SK-N-DZ (cell line): Measurements from ENCODE around the gene SYNPO2.
"Not testable (repeated sequence)": the region's sequence is repeated elsewhere in the genome, so short reads cannot be mapped to it uniquely, and the experiment has no call there.

Experiments
- DNase-seq: peaks from one replicate; pipeline ENCODE4 v3.0.0-alpha.2; 2015; ENCODE audit warnings: low spot score

SYNPO2 gene

GRCh38 chr4:118999919-119000318, 111.3 kb downstream of the SYNPO2 start:
- no peak for DNase-seq

- no peak for DNase-seq
These were observed 111.7 kb downstream of the SYNPO2 start for GRCh38 chr4:119000400-119000799.

GRCh38 chr4:119002476-119002875, 113.8 kb downstream of the SYNPO2 start:
- DNase-seq = no peak

- not testable (repeated sequence) for DNase-seq
These were observed 114.3 kb downstream of the SYNPO2 start for GRCh38 chr4:119003001-119003400.

GRCh38 chr4:119005928-119006460, 117.3 kb downstream of the SYNPO2 start:
- DNase-seq = no peak

- no peak for DNase-seq
These were observed 120.1 kb downstream of the SYNPO2 start for GRCh38 chr4:119008761-119009160.

GRCh38 chr4:119010221-119010620, 121.6 kb downstream of the SYNPO2 start:
- DNase-seq = not testable (repeated sequence)

GRCh38 chr4:119010909-119011606, 122.4 kb downstream of the SYNPO2 start:
- DNase-seq = no peak

GRCh38 chr4:119011607-119011988, 122.9 kb downstream of the SYNPO2 start:
- DNase-seq = no peak

GRCh38 chr4:119014658-119015057, 126.0 kb downstream of the SYNPO2 start:
- peak; percentile 81 for DNase-seq

- no peak for DNase-seq
These were observed 128.0 kb downstream of the SYNPO2 start for GRCh38 chr4:119016636-119017035.

GRCh38 chr4:119017636-119018035, 129.0 kb downstream of the SYNPO2 start:
- no peak for DNase-seq

GRCh38 chr4:119020158-119020557, 131.5 kb downstream of the SYNPO2 start:
- DNase-seq = no peak

GRCh38 chr4:119022520-119022919, 133.9 kb downstream of the SYNPO2 start:
- not testable (repeated sequence) for DNase-seq

GRCh38 chr4:119024102-119024501, 135.4 kb downstream of the SYNPO2 start:
- DNase-seq = no peak

GRCh38 chr4:119025420-119025819, 136.8 kb downstream of the SYNPO2 start:
- no peak for DNase-seq

GRCh38 chr4:119025916-119026661, 137.4 kb downstream of the SYNPO2 start:
- no peak for DNase-seq

- no peak for DNase-seq
These were observed 138.2 kb downstream of the SYNPO2 start for GRCh38 chr4:119026662-119027444.

GRCh38 chr4:119027811-119028210, 139.2 kb downstream of the SYNPO2 start:
- DNase-seq = no peak

- DNase-seq = no peak
These were observed 139.6 kb downstream of the SYNPO2 start for GRCh38 chr4:119028296-119028695.

GRCh38 chr4:119029847-119030535, 141.3 kb downstream of the SYNPO2 start:
- DNase-seq = no peak

GRCh38 chr4:119030536-119030890, 141.9 kb downstream of the SYNPO2 start:
- no peak for DNase-seq
